ENCODE results near the gene HK1. TPM values are rescaled to one million over a fixed set of nuclear protein-coding genes. Genes with fewer than 3 reads are reported as not detected.

HK1 gene
- total and polyA plus RNA-seq, 2 of the 13 experiments (the other 11 are each of a cell fraction or from before 2014, with no cell fraction given) = 0.29 to 1.5 TPM

- ATAC-seq = no peak
- H3K4me2 ChIP-seq (ENCODE audit: low read depth, low read length) = no peak overlapping the region
- peaks cover 0 to 5% of the 10 kb centered on the region in 2 experiments; a peak in 2 of 5 replicates for H3K27me3 ChIP-seq (ENCODE audit: control insufficient read depth in 1 of 2, insufficient read depth in 2 of 2, low read length in 2 of 2)
- H3K79me2 ChIP-seq (ENCODE audit: insufficient read depth, low read length) = no peaks in the 10 kb centered on the region
- POLR2A ChIA-PET = no interaction called here
- H3K9me3 ChIP-seq (ENCODE audit: low read length) = no peaks in the 10 kb centered on the region
- in situ Hi-C loops (cut with HindIII; ENCODE audit: extremely low pct_ligation_motif_present, low pct_unique_long_range_greater_than_20kb) = no loop called here
- no peaks in the 10 kb centered on the region for H3K4me1 ChIP-seq (ENCODE audit: insufficient read depth, low read length)
- WGBS (ENCODE audit: low lambda C conversion rate) = 34% methylated on average over 5 of the region's 5 CpGs
- TF ChIP-seq LCORL (IDR thresholded peaks at IDR 0.05) (no peak), LCORL (CRISPR knock-in tag; IDR thresholded peaks at IDR 0.05) (no peak), THRA (CRISPR knock-in tag; IDR thresholded peaks at IDR 0.05; ENCODE audit: borderline replicate concordance) (no peak), ZNF761 (CRISPR knock-in tag; conservative IDR thresholded peaks at IDR 0.05) (no peak), ZNF205 (CRISPR knock-in tag; IDR thresholded peaks at IDR 0.05) (no peak), HDAC2 (CRISPR knock-in tag; IDR thresholded peaks at IDR 0.05) (no peak), ZNF598 (CRISPR knock-in tag; IDR thresholded peaks at IDR 0.05; ENCODE audit: borderline replicate concordance) (no peak), CBX1 (IDR thresholded peaks at IDR 0.05; ENCODE audit: low read depth) (no peak), MAFK (conservative IDR thresholded peaks at IDR 0.05 in 1 of 2, IDR thresholded peaks at IDR 0.05 in 1 of 2; ENCODE audit: low read length in 2 of 2) (no peak), FOXM1 (CRISPR knock-in tag; IDR thresholded peaks at IDR 0.05) (no peak), TRIM24 (CRISPR knock-in tag; IDR thresholded peaks at IDR 0.05) (no peak), ZNF234 (CRISPR knock-in tag; conservative IDR thresholded peaks at IDR 0.05) (no peak), TERF1 (CRISPR knock-in tag; IDR thresholded peaks at IDR 0.05) (no peak)
- no peak for FAIRE-seq
- no peak overlapping the region for H3K9ac ChIP-seq (ENCODE audit: insufficient read depth, low read depth, low read length)
- H3K4me3 ChIP-seq (replicated peaks in 1 of 3; ENCODE audit: insufficient read depth in 1 of 3, low read depth in 2 of 3, low read length in 3 of 3) = no peak overlapping the region
- H3K27ac ChIP-seq (ENCODE audit: extremely low read length, insufficient read depth, low read length) = no peak overlapping the region
- no peak for DNase-seq (ENCODE audit: low spot score)
- CTCF ChIA-PET (ENCODE audit: low intra/inter-chr PET ratio, low total read pairs) = no interaction called here
- no peaks in the 10 kb centered on the region for H3K36me3 ChIP-seq (replicated peaks in 1 of 2; ENCODE audit: control insufficient read depth in 1 of 2, insufficient read depth in 2 of 2, low read length in 2 of 2)
- intact Hi-C loops (cut with micrococcal nuclease; ENCODE audit: unreplicated experiment) = no loop called here
- BruUV-seq (replicated peaks) = no TSS peak
- H4K20me1 ChIP-seq (ENCODE audit: insufficient read depth, low read length) = no peaks in the 10 kb centered on the region
- H2AFZ ChIP-seq (ENCODE audit: low read length) = no peak overlapping the region
These were observed 68.5 kb downstream of the HK1 start for GRCh38 chr10:69346776-69347175.

All from HepG2 (cell line).